Spleen (tissue), 11 donors: ENCODE results near the gene GATC. TPM values are rescaled to one million over a fixed set of nuclear protein-coding genes. Genes with fewer than 3 reads are reported as not detected.

Experiments used
- DNase-seq: peaks from one replicate; pipeline ENCODE4 v3.0.0-alpha.2; 2020
- H3K27ac ChIP-seq, 8 donors: fragments of 200-600 bp; sonication (generic) in 7 of 8; 1 replicate in 4 of 8; 2 replicates in 4 of 8; pipeline versions ENCODE4 v1.5.0 to v1.8.0; 2016 to 2021; ENCODE audit warnings: inconsistent platforms in 4 of 8, mild to moderate bottlenecking in 4 of 8, moderate library complexity in 1 of 8
- H3K27me3 ChIP-seq, 7 donors: fragments of 200-600 bp; sonication (generic) in 6 of 7; replicated peaks in 1 of 7; 1 replicate in 4 of 7; 2 replicates in 3 of 7; pipeline versions ENCODE4 v1.5.0 to v1.8.0; 2016 to 2021; ENCODE audit warnings: inconsistent platforms in 3 of 7, mild to moderate bottlenecking in 1 of 7
- H3K36me3 ChIP-seq, 6 donors: fragments of 200-600 bp; sonication (generic) in 5 of 6; 1 replicate in 4 of 6; 2 replicates in 2 of 6; pipeline versions ENCODE4 v1.5.0 to v1.8.0; 2016 to 2021; ENCODE audit warnings: inconsistent platforms in 2 of 6
- H3K4me1 ChIP-seq, 6 donors: fragments of 200-600 bp; sonication (generic) in 5 of 6; 1 replicate in 3 of 6; 2 replicates in 3 of 6; pipeline versions ENCODE4 v1.5.0 to v1.8.0; 2016 to 2021; ENCODE audit warnings: inconsistent platforms in 3 of 6
- H3K4me3 ChIP-seq, 8 donors: fragments of 200-600 bp; sonication (generic) in 7 of 8; 1 replicate in 4 of 8; 2 replicates in 4 of 8; pipeline versions ENCODE4 v1.5.0 to v1.8.0; 2016 to 2021; ENCODE audit warnings: inconsistent platforms in 4 of 8, mild to moderate bottlenecking in 4 of 8, moderate library complexity in 2 of 8
- H3K9me3 ChIP-seq, 8 donors: fragments of 200-600 bp; sonication (generic) in 7 of 8; 1 replicate in 4 of 8; 2 replicates in 4 of 8; pipeline versions ENCODE4 v1.5.0 to v1.8.0; 2016 to 2021; ENCODE audit warnings: inconsistent platforms in 4 of 8
- POLR2A ChIP-seq, 3 donors: fragments of 450-650 bp; IDR thresholded peaks; one replicate each; pipeline ENCODE4 v1.5.1; 2017; ENCODE audit warnings: antibody characterized with exemption in 3 of 3, mild to moderate bottlenecking in 1 of 3
- POLR2AphosphoS5 ChIP-seq, 3 donors: sonication (generic); formaldehyde crosslinking; IDR thresholded peaks; one replicate each; pipeline ENCODE4 v1.5.1; 2017; ENCODE audit warnings: antibody characterized with exemption in 3 of 3
- WGBS, 5 donors: extraction: QIAGEN DNeasy Blood & Tissue Kit in 3 of 5; methylation state at CpG; one replicate each; pipeline versions ENCODE4 v1.1.5 to v1.1.7; 2013 to 2018; 5-methylcytosine and 5-hydroxymethylcytosine counted together
- intact Hi-C: fragments of 100-400 bp; cut with DNase I; formaldehyde crosslinking; loops from one replicate; pipeline ENCODE4 v1.15.0; 2023; ENCODE audit warnings: low total_unique reads
- polyA plus RNA-seq, 3 donors: library from polyadenylated mRNA; stranded (reverse); fragments of 200-250 nt; gene quantifications; one replicate each; pipeline ENCODE4 v1.2.1, GENCODE V29; 2013
- total RNA-seq, 7 donors: library from RNA; depleted of rRNA in 3 of 7; stranded (reverse); fragments of >200 nt in 3 of 7; fragmentation: NEBNext Ultra II Directional in 4 of 7; extraction: Animal tissue kit (Norgen Biotek cat#: 25700) in 4 of 7; gene quantifications; one replicate each; pipeline versions ENCODE4 v1.1.0 to v1.2.1, GENCODE V29; 2016 to 2021
- TF ChIP-seq, protein P1 (sequence below), 11 experiments: fragments of 200-600 bp in 7 of 11; fragments of 450-650 bp in 4 of 11; sonication (generic) in 4 of 11; IDR thresholded peaks in 8 of 11; conservative IDR thresholded peaks in 3 of 11; 1 replicate in 7 of 11; 2 replicates in 4 of 11; pipeline versions ENCODE4 v1.4.0 to v1.8.0; 2016 to 2021; ENCODE audit warnings: antibody characterized with exemption in 11 of 11, inconsistent platforms in 4 of 11, mild to moderate bottlenecking in 1 of 11
- donor health status: healthy with polysubstance abuse.
- donor health status: DM: no; HTN: no; CAD: no; lungs with moderate emphysema.
- donor health status: DM: no; HTN: no; CAD: no.
- donor health status: Bipolar disorder and iron deficiency.
- donor health status: healthy.
- donor health status: DM: no; HTN: no; CAD: no.
- donor health status: DM: yes; HTN: yes; CAD: no.

The GATC gene
- total and polyA plus RNA-seq, 10 donors: 7.0 to 26.0 (median 20.2) TPM

DNA sequence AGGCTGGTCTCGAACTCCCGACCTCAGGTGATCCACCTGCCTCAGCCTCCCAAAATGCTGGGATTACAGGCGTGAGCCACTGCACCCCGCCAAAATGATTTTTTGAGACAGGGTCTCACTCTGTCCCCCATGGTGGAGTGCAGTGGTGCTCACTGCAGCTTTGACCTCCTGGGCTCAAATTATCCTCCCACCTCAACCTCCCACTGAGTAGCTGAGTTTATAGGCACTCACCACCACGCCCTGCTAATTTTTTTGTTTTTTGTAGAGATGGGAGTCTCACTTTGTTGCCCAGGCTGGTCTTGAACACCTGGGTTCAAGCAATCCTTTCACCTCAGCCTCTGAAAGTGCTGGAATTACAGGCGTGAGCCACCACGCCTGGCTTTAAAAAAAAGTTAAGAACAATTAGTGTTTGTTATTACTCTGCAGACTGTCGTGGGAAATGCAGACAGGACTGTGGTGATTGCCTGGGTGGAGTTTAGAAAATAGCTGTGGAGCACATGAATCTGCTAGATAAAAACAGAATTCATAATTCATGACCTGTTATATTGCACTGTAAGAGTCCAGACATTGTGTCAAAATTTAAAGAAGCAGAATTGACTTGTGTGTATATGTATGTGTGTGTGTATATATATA, 17.5 kb upstream of the GATC start:
- Histone ChIP-seq H3K27me3 (peaks cover 0 to 50% (median 0%) of the 10 kb centered on the region in 7 donors), H3K9me3 (peaks cover 0 to 2% (median 0%) of the 10 kb centered on the region in 8 donors), H3K36me3 (no peaks in the 10 kb centered on the region), H3K27ac (no peak overlapping the region), H3K4me1 (peaks cover 0 to 8% (median 2%) of the 10 kb centered on the region in 6 donors), H3K4me3 (no peak overlapping the region)
- TF ChIP-seq POLR2A (IDR thresholded peaks at IDR 0.05) (no peak), POLR2AphosphoS5 (IDR thresholded peaks at IDR 0.05) (no peak)
- TF ChIP-seq, protein P1, sequence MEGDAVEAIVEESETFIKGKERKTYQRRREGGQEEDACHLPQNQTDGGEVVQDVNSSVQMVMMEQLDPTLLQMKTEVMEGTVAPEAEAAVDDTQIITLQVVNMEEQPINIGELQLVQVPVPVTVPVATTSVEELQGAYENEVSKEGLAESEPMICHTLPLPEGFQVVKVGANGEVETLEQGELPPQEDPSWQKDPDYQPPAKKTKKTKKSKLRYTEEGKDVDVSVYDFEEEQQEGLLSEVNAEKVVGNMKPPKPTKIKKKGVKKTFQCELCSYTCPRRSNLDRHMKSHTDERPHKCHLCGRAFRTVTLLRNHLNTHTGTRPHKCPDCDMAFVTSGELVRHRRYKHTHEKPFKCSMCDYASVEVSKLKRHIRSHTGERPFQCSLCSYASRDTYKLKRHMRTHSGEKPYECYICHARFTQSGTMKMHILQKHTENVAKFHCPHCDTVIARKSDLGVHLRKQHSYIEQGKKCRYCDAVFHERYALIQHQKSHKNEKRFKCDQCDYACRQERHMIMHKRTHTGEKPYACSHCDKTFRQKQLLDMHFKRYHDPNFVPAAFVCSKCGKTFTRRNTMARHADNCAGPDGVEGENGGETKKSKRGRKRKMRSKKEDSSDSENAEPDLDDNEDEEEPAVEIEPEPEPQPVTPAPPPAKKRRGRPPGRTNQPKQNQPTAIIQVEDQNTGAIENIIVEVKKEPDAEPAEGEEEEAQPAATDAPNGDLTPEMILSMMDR (IDR thresholded peaks at IDR 0.05 in 8 of 11, conservative IDR thresholded peaks at IDR 0.05 in 3 of 11): no peak
- no peak for DNase-seq
- WGBS, 5 donors: 56 to 69% (median 66%) methylated on average over 8 of the region's 8 CpGs
- intact Hi-C loops: no loop called here

- WGBS, 5 donors: 62 to 75% (median 72%) methylated on average over 7 of the region's 7 CpGs
- intact Hi-C loops: no loop called here
- H3K27ac ChIP-seq: no peak overlapping the region
- H3K4me1 ChIP-seq: peaks cover 0 to 8% (median 2%) of the 10 kb centered on the region in 6 donors
- no peak overlapping the region for H3K4me3 ChIP-seq
- TF ChIP-seq, protein P1 (IDR thresholded peaks at IDR 0.05 in 8 of 11, conservative IDR thresholded peaks at IDR 0.05 in 3 of 11): no peak
- TF ChIP-seq POLR2AphosphoS5 (IDR thresholded peaks at IDR 0.05): no peak
- TF ChIP-seq POLR2A (IDR thresholded peaks at IDR 0.05): no peak
- H3K27me3 ChIP-seq: peaks cover 0 to 51% (median 0%) of the 10 kb centered on the region in 7 donors
- peaks cover 0 to 2% (median 0%) of the 10 kb centered on the region in 8 donors for H3K9me3 ChIP-seq
- no peak for DNase-seq
- no peaks in the 10 kb centered on the region for H3K36me3 ChIP-seq
Measured at GRCh38 chr12:120429368-120429767, 16.9 kb upstream of the GATC start.

- Histone ChIP-seq H3K9me3 (peaks cover 0 to 2% (median 0%) of the 10 kb centered on the region in 8 donors), H3K4me1 (peaks cover 0 to 13% (median 5%) of the 10 kb centered on the region in 6 donors), H3K27ac (no peak overlapping the region), H3K27me3 (peaks cover 0 to 51% (median 0%) of the 10 kb centered on the region in 7 donors), H3K4me3 (no peak overlapping the region), H3K36me3 (no peaks in the 10 kb centered on the region)
- DNase-seq: no peak
- WGBS, 5 donors: 50 to 59% (median 57%) methylated on average over 10 of the region's 10 CpGs
- intact Hi-C loops: loop anchor here (10.0 kb wide), 1 partner anchor 108 kb away; the partner anchor contains the start of gene PLA2G1B
- TF ChIP-seq, protein P1 (IDR thresholded peaks at IDR 0.05 in 8 of 11, conservative IDR thresholded peaks at IDR 0.05 in 3 of 11): no peak
- TF ChIP-seq POLR2AphosphoS5 (IDR thresholded peaks at IDR 0.05): no peak
- TF ChIP-seq POLR2A (IDR thresholded peaks at IDR 0.05): no peak
Measured at GRCh38 chr12:120432772-120433525, 13.3 kb upstream of the GATC start.
